Astrocyte (in vitro differentiated cells and primary cell): Measurements from ENCODE around the gene NTM. TPM values are rescaled to one million over a fixed set of nuclear protein-coding genes. Genes with fewer than 3 reads are reported as not detected.

Source experiments
- DNase-seq: peaks from one replicate; pipeline ENCODE4 v3.0.0-alpha.2; 2010; ENCODE audit warnings: low read depth
- FAIRE-seq: peaks from 2 replicates; lab custom pipeline; 2011; peaks lifted over from hg19 to GRCh38; lab: Jason Lieb, UNC
- H2AFZ ChIP-seq: 2 replicates; pipeline ENCODE4 v1.6.0; 2012; ENCODE audit warnings: low read depth, low read length, inconsistent platforms
- H3K27ac ChIP-seq: 2 replicates; pipeline ENCODE4 v1.5.1; 2011; ENCODE audit warnings: low read depth, low read length, inconsistent platforms
- H3K27me3 ChIP-seq: 2 replicates; pipeline ENCODE4 v1.6.0; 2011; ENCODE audit warnings: low read length, inconsistent platforms; ENCODE audit not compliant: insufficient read depth
- H3K36me3 ChIP-seq: 2 replicates; pipeline ENCODE4 v1.5.1; 2011; ENCODE audit warnings: low read length, inconsistent platforms; ENCODE audit not compliant: insufficient read depth
- H3K4me1 ChIP-seq: 2 replicates; pipeline ENCODE4 v1.5.1; 2011; ENCODE audit warnings: low read length, inconsistent platforms; ENCODE audit not compliant: insufficient read depth
- H3K4me2 ChIP-seq: 2 replicates; pipeline ENCODE4 v1.6.0; 2012; ENCODE audit warnings: low read length, inconsistent platforms
- H3K4me3 ChIP-seq: 2 replicates; pipeline ENCODE4 v1.5.1; 2011; ENCODE audit warnings: low read depth, mild to moderate bottlenecking, low read length, inconsistent platforms; ENCODE audit not compliant: insufficient read depth
- H3K79me2 ChIP-seq: 2 replicates; pipeline ENCODE4 v1.6.0; 2012; ENCODE audit warnings: mild to moderate bottlenecking, low read length, inconsistent platforms; ENCODE audit not compliant: insufficient read depth
- H3K9ac ChIP-seq: 2 replicates; pipeline ENCODE4 v1.6.0; 2012; ENCODE audit warnings: mild to moderate bottlenecking, low read length, inconsistent platforms
- H3K9me3 ChIP-seq: 2 replicates; pipeline ENCODE4 v1.5.1; 2012; ENCODE audit warnings: low read depth, mild to moderate bottlenecking, low read length, inconsistent platforms; ENCODE audit not compliant: insufficient read depth
- H4K20me1 ChIP-seq: 2 replicates; pipeline ENCODE4 v1.6.0; 2012; ENCODE audit warnings: low read length, inconsistent platforms; ENCODE audit not compliant: insufficient read depth
- H3K27ac Mint-ChIP-seq: one replicate; pipeline ENCODE4 v1.8.0; 2021; ENCODE audit warnings: mild to moderate bottlenecking, mixed read lengths; ENCODE audit not compliant: unreplicated experiment
- H3K27me3 Mint-ChIP-seq: one replicate; pipeline ENCODE4 v1.8.0; 2021; ENCODE audit warnings: low read depth, mixed read lengths; ENCODE audit not compliant: unreplicated experiment
- H3K36me3 Mint-ChIP-seq: one replicate; pipeline ENCODE4 v1.8.0; 2021; ENCODE audit warnings: low read depth, mixed read lengths; ENCODE audit not compliant: unreplicated experiment
- H3K4me1 Mint-ChIP-seq: one replicate; pipeline ENCODE4 v1.8.0; 2021; ENCODE audit warnings: low read depth, mixed read lengths; ENCODE audit not compliant: unreplicated experiment
- H3K4me3 Mint-ChIP-seq: one replicate; pipeline ENCODE4 v1.8.0; 2021; ENCODE audit warnings: mild to moderate bottlenecking, moderate library complexity, mixed read lengths; ENCODE audit not compliant: unreplicated experiment
- H3K9me3 Mint-ChIP-seq: one replicate; pipeline ENCODE4 v1.8.0; 2021; ENCODE audit warnings: mild to moderate bottlenecking, mixed read lengths; ENCODE audit not compliant: unreplicated experiment
- CTCF ChIP-seq: IDR thresholded peaks from 2 replicates; pipeline ENCODE4 v1.5.1; 2011; ENCODE audit warnings: low read depth, mild to moderate bottlenecking, inconsistent platforms, low read length, moderate library complexity; ENCODE audit not compliant: insufficient read depth
- EZH2 ChIP-seq: IDR thresholded peaks from 2 replicates; pipeline ENCODE4 v1.6.1; 2012; ENCODE audit warnings: mild to moderate bottlenecking, low read length, inconsistent platforms; ENCODE audit not compliant: insufficient read depth
- total RNA-seq: library from RNA; stranded (reverse); gene quantifications from 2 replicates; pipeline ENCODE4 v1.2.1, GENCODE V29; 2021

NTM gene
- total RNA-seq, 1 donor from 2014 or later, result 98.2 TPM

- peaks cover 24% of the 10 kb centered on the region for H3K27me3 ChIP-seq
- H3K4me3 ChIP-seq, result no peak overlapping the region
- Mint-ChIP-seq H3K27ac (no peak overlapping the region), H3K4me3 (no peak overlapping the region), H3K36me3 (no peaks in the 10 kb centered on the region), H3K9me3 (no peaks in the 10 kb centered on the region), H3K27me3 (peaks cover 28% of the 10 kb centered on the region), H3K4me1 (peaks cover 17% of the 10 kb centered on the region)
- H4K20me1 ChIP-seq, result no peaks in the 10 kb centered on the region
- H3K9me3 ChIP-seq, result no peaks in the 10 kb centered on the region
- no peak for DNase-seq
- no peak for FAIRE-seq
- no peak overlapping the region for H3K4me2 ChIP-seq
- H3K27ac ChIP-seq, result no peak overlapping the region
- H3K4me1 ChIP-seq, result no peaks in the 10 kb centered on the region
- no peak overlapping the region for H3K9ac ChIP-seq
- no peak for TF ChIP-seq CTCF
- no peaks in the 10 kb centered on the region for H3K79me2 ChIP-seq
- H2AFZ ChIP-seq, result no peak overlapping the region
- H3K36me3 ChIP-seq, result no peaks in the 10 kb centered on the region
These were observed 95.3 kb downstream of the NTM start for GRCh38 chr11:131465746-131466145.

- Mint-ChIP-seq H3K4me3 (no peak overlapping the region), H3K9me3 (peaks cover 3% of the 10 kb centered on the region), H3K36me3 (no peaks in the 10 kb centered on the region), H3K4me1 (peaks cover 19% of the 10 kb centered on the region), H3K27ac (peak overlapping the region; percentile 13), H3K27me3 (peaks cover 35% of the 10 kb centered on the region)
- H4K20me1 ChIP-seq, result no peaks in the 10 kb centered on the region
- H2AFZ ChIP-seq, result no peak overlapping the region
- no peaks in the 10 kb centered on the region for H3K9me3 ChIP-seq
- no peak overlapping the region for H3K4me3 ChIP-seq
- no peaks in the 10 kb centered on the region for H3K4me1 ChIP-seq
- no peak overlapping the region for H3K9ac ChIP-seq
- peaks cover 35% of the 10 kb centered on the region for H3K27me3 ChIP-seq
- no peaks in the 10 kb centered on the region for H3K79me2 ChIP-seq
- no peaks in the 10 kb centered on the region for H3K36me3 ChIP-seq
- FAIRE-seq, result no peak
- TF ChIP-seq CTCF, result no peak
- TF ChIP-seq EZH2, result no peak
- H3K27ac ChIP-seq, result no peak overlapping the region
- DNase-seq, result no peak
- H3K4me2 ChIP-seq, result no peak overlapping the region
These were observed 97.4 kb downstream of the NTM start for GRCh38 chr11:131467645-131468394.

- Mint-ChIP-seq H3K27me3 (peaks cover 35% of the 10 kb centered on the region), H3K9me3 (peaks cover 3% of the 10 kb centered on the region), H3K27ac (no peak overlapping the region), H3K36me3 (no peaks in the 10 kb centered on the region), H3K4me1 (peaks cover 19% of the 10 kb centered on the region), H3K4me3 (no peak overlapping the region)
- TF ChIP-seq EZH2 (no peak), CTCF (no peak)
- no peaks in the 10 kb centered on the region for H4K20me1 ChIP-seq
- H3K27me3 ChIP-seq, result peaks cover 32% of the 10 kb centered on the region
- no peak overlapping the region for H3K9ac ChIP-seq
- H2AFZ ChIP-seq, result no peak overlapping the region
- no peaks in the 10 kb centered on the region for H3K79me2 ChIP-seq
- no peaks in the 10 kb centered on the region for H3K36me3 ChIP-seq
- H3K4me1 ChIP-seq, result no peaks in the 10 kb centered on the region
- H3K9me3 ChIP-seq, result no peaks in the 10 kb centered on the region
- no peak overlapping the region for H3K4me2 ChIP-seq
- H3K4me3 ChIP-seq, result no peak overlapping the region
- FAIRE-seq, result no peak
- no peak overlapping the region for H3K27ac ChIP-seq
- no peak for DNase-seq
These were observed 98.2 kb downstream of the NTM start for GRCh38 chr11:131468565-131468964.
